K562 (cell line): ENCODE results near the gene CD47. TPM values are rescaled to one million over a fixed set of nuclear protein-coding genes. Genes with fewer than 3 reads are reported as not detected.

Experiments used
- ATAC-seq: fragments of 200-7000 bp; cut with Tn5 transposase; 3 replicates; pipeline ENCODE4 v1.9.1; 2020; ENCODE audit warnings: moderate library complexity
- BruUV-seq: library from RNA; stranded (reverse); fragments of 400-500 nt; replicated peaks from 2 replicates; lab custom pipeline; 2021; lab: Mats Ljungman, UMichigan
- CTCF ChIA-PET: fragments of 300-600 bp; formaldehyde crosslinking; extraction: SDS; loops from one replicate; lab custom pipeline; 2021; ENCODE audit warnings: low intra/inter-chr PET ratio; lab: Yijun Ruan, JAX
- POLR2A ChIA-PET: fragments of 300-600, 350-650 bp; sonication (Branson Sonifier 250); formaldehyde crosslinking; extraction: SDS; loops from one replicate; lab custom pipeline; 2021; ENCODE audit warnings: antibody characterized with exemption, inconsistent platforms; lab: Yijun Ruan, JAX
- DNase-seq, 4 experiments: peaks; one replicate each; pipeline versions ENCODE4 v3.0.0 to v3.0.0-alpha.2; 2011 to 2018; ENCODE audit warnings: low spot score in 3 of 4, mixed read lengths in 3 of 4; ENCODE audit errors: extremely low read depth in 1 of 4
- FAIRE-seq: peaks from 2 replicates; lab custom pipeline; 2011; peaks lifted over from hg19 to GRCh38; lab: Jason Lieb, UNC
- H2AFZ ChIP-seq: 2 replicates; pipeline ENCODE4 v1.6.0; 2011; ENCODE audit warnings: low read depth, low read length, control low read depth, inconsistent platforms
- H3K27ac ChIP-seq: fragments of 200-600 bp; 3 replicates; pipeline ENCODE4 v1.8.0; 2011; ENCODE audit warnings: low read depth, mild to moderate bottlenecking, control low read depth, inconsistent platforms, low read length, moderate library complexity, mixed read lengths; ENCODE audit errors: extremely low read depth
- H3K27me3 ChIP-seq, 2 experiments: fragments of 300-600 bp in 1 of 2; 2 replicates in 1 of 2; 3 replicates in 1 of 2; pipeline versions ENCODE4 v1.6.0 to v1.8.0; 2011; ENCODE audit warnings: inconsistent platforms in 2 of 2, low read length in 2 of 2, mild to moderate bottlenecking in 1 of 2, mixed read lengths in 1 of 2, moderate library complexity in 1 of 2; ENCODE audit not compliant: control insufficient read depth in 2 of 2, insufficient read depth in 2 of 2
- H3K36me3 ChIP-seq: fragments of 300-600 bp; 3 replicates; pipeline ENCODE4 v1.8.0; 2011; ENCODE audit warnings: mild to moderate bottlenecking, low read length, inconsistent platforms; ENCODE audit not compliant: control insufficient read depth, insufficient read depth
- H3K4me1 ChIP-seq, 2 experiments: fragments of 200-600 bp in 1 of 2; replicated peaks in 1 of 2; 2 replicates in 1 of 2; 3 replicates in 1 of 2; pipeline versions ENCODE4 v1.5.1 to v1.8.0; 2011; ENCODE audit warnings: inconsistent platforms in 2 of 2, low read length in 2 of 2, mild to moderate bottlenecking in 1 of 2, mixed read lengths in 1 of 2, moderate library complexity in 1 of 2; ENCODE audit not compliant: control insufficient read depth in 2 of 2, insufficient read depth in 2 of 2
- H3K4me2 ChIP-seq: 2 replicates; pipeline ENCODE4 v1.6.1; 2011; ENCODE audit warnings: low read length, control low read depth, inconsistent platforms, mixed read lengths; ENCODE audit not compliant: insufficient read depth
- H3K4me3 ChIP-seq: fragments of 200-600 bp; sonication (generic), shearing (Covaris generic); 2 replicates; pipeline ENCODE4 v1.5.1; 2016; ENCODE audit warnings: control low read depth, inconsistent platforms
- H3K79me2 ChIP-seq: fragments of 200-600 bp; 3 replicates; pipeline ENCODE4 v1.8.0; 2011; ENCODE audit warnings: low read length, inconsistent platforms; ENCODE audit not compliant: control insufficient read depth, insufficient read depth
- H3K9ac ChIP-seq, 2 experiments: 2 replicates each; pipeline versions ENCODE4 v1.6.0 to v1.6.1; 2011; ENCODE audit warnings: low read depth in 2 of 2, low read length in 2 of 2, control low read depth in 1 of 2, inconsistent platforms in 1 of 2, mild to moderate bottlenecking in 1 of 2, mixed read lengths in 1 of 2; ENCODE audit not compliant: insufficient read depth in 1 of 2
- H3K9me1 ChIP-seq: one replicate; pipeline ENCODE4 v1.6.0; 2011; ENCODE audit warnings: inconsistent platforms, mild to moderate bottlenecking, low read length, moderate library complexity; ENCODE audit not compliant: control insufficient read depth, insufficient read depth
- H3K9me3 ChIP-seq: replicated peaks from 2 replicates; pipeline ENCODE4 v1.5.1; 2011; ENCODE audit warnings: low read depth, low read length, inconsistent platforms; ENCODE audit not compliant: control insufficient read depth, insufficient read depth
- H4K20me1 ChIP-seq: replicated peaks from 2 replicates; pipeline ENCODE4 v1.6.1; 2011; ENCODE audit warnings: low read length, inconsistent platforms, mixed read lengths; ENCODE audit not compliant: control insufficient read depth, insufficient read depth
- BRD9 ChIP-seq: fragments of 450-650 bp; IDR thresholded peaks from 2 replicates; pipeline ENCODE4 v1.6.1; 2018; ENCODE audit warnings: low read depth; ENCODE audit not compliant: partially characterized antibody
- MAZ ChIP-seq, 2 experiments: fragments of 450-650 bp in 1 of 2; sonication (generic) in 1 of 2; formaldehyde crosslinking; IDR thresholded peaks in 1 of 2; conservative IDR thresholded peaks in 1 of 2; 2 replicates each; pipeline versions ENCODE4 v1.4.0 to v1.5.0; 2020; ENCODE audit warnings: mild to moderate bottlenecking in 1 of 2, missing genetic modification reagents in 1 of 2
- PHB2 ChIP-seq: fragments of 450-650 bp; IDR thresholded peaks from 2 replicates; pipeline ENCODE4 v1.6.1; 2017; ENCODE audit warnings: low read depth
- POLR2AphosphoS2 ChIP-seq: IDR thresholded peaks from 2 replicates; pipeline ENCODE4 v1.6.1; 2012; ENCODE audit warnings: low read length, improper control_type of control experiment
- TBL1XR1 ChIP-seq, 2 experiments: IDR thresholded peaks; 2 replicates each; pipeline ENCODE4 v1.6.1; 2012; ENCODE audit warnings: improper control_type of control experiment in 2 of 2, low read length in 2 of 2, mild to moderate bottlenecking in 1 of 2
- ZBTB40 ChIP-seq, 2 experiments: fragments of 450-650 bp in 1 of 2; sonication (generic) in 1 of 2; formaldehyde crosslinking in 1 of 2; IDR thresholded peaks; 2 replicates each; pipeline versions ENCODE4 v1.7.1 to v1.9.0; 2016 to 2022; ENCODE audit warnings: inconsistent platforms in 1 of 2, mild to moderate bottlenecking in 1 of 2, missing genetic modification reagents in 1 of 2
- ZFP91 ChIP-seq: sonication (generic); formaldehyde crosslinking; IDR thresholded peaks from 2 replicates; pipeline ENCODE4 v1.8.0; 2022; ENCODE audit warnings: mild to moderate bottlenecking, missing genetic modification reagents
- WGBS: fragments of 100-300 bp; shearing (Covaris generic); methylation state at CpG from one replicate; pipeline ENCODE4 v1.1.6; 2016; ENCODE audit warnings: low coverage, mixed read lengths; ENCODE audit not compliant: insufficient coverage; ENCODE audit errors: missing lambda C conversion rate; 5-methylcytosine and 5-hydroxymethylcytosine counted together
- in situ Hi-C: fragments of 300-500 bp; cut with MboI; formaldehyde crosslinking; loops from 4 replicates; pipeline ENCODE4 v1.15.0; 2018; ENCODE audit warnings: inconsistent platforms, mixed read lengths
- intact Hi-C: fragments of 100-400 bp; cut with micrococcal nuclease; formaldehyde crosslinking; loops from 2 replicates; pipeline ENCODE4 v1.14.2; 2022
- polyA plus RNA-seq, 8 experiments: library from polyadenylated mRNA; depleted of rRNA in 4 of 8; stranded (reverse) in 5 of 8; unstranded in 3 of 8; fragments of >200 nt; fragmentation: Nextera tagmentation in 2 of 8; fragmentation: Illumina TruSeq in 1 of 8; extraction: Ambion mirVana in 2 of 8; extraction: Trizol in 1 of 8; gene quantifications; 2 replicates each; pipeline versions ENCODE4 v1.2.1 to v1.2.3, GENCODE V29; 2011 to 2014; ENCODE audit warnings: inconsistent platforms in 1 of 8, missing spikeins in 1 of 8
- total RNA-seq, 7 experiments: library from RNA; depleted of rRNA in 6 of 7; stranded (reverse); fragments of >200 nt in 6 of 7; fragmentation: Illumina TruSeq in 2 of 7; extraction: Trizol in 2 of 7; gene quantifications; 2 replicates each; pipeline versions ENCODE4 v1.2.1 to v1.2.3, GENCODE V29; 2011 to 2021; ENCODE audit warnings: low replicate concordance in 1 of 7

Gene CD47
- total and polyA plus RNA-seq, 9 of the 15 experiments (the other 6 are each of a cell fraction or from before 2014, with no cell fraction given), result 10.2 to 62.6 (median 36.3) TPM

- no TSS peak for BruUV-seq
- H3K36me3 ChIP-seq, result peaks cover 17% of the 10 kb centered on the region; the same call in 2 of the 3 replicates
- no peaks in the 10 kb centered on the region for H3K9me3 ChIP-seq
- no peak overlapping the region for H2AFZ ChIP-seq
- FAIRE-seq (no peak), ATAC-seq (no peak), DNase-seq (no peak)
- no peaks in the 10 kb centered on the region for H3K4me1 ChIP-seq
- ChIA-PET POLR2A (no interaction called here), CTCF (no interaction called here)
- no peaks in the 10 kb centered on the region; the same call in 2 of the 3 replicates for H3K79me2 ChIP-seq
- H3K9ac ChIP-seq, result no peak overlapping the region
- H3K4me2 ChIP-seq, result no peak overlapping the region
- WGBS, result 75% methylated on average over 6 of the region's 6 CpGs
- in situ Hi-C loops (no loop called here), intact Hi-C loops (no loop called here)
- H3K27me3 ChIP-seq, result no peaks in the 10 kb centered on the region
- H3K4me3 ChIP-seq, result no peak overlapping the region
- H4K20me1 ChIP-seq, result no peaks in the 10 kb centered on the region
- no peaks in the 10 kb centered on the region for H3K9me1 ChIP-seq
- H3K27ac ChIP-seq, result no peak overlapping the region
- no peak for TF ChIP-seq TBL1XR1 (IDR thresholded peaks at IDR 0.05; ENCODE audit: low read length in 2 of 2)
- no peak for TF ChIP-seq BRD9
- no peak for TF ChIP-seq POLR2AphosphoS2
- TF ChIP-seq ZBTB40 (IDR thresholded peaks at IDR 0.05), result no peak
- no peak for TF ChIP-seq ZBTB40 (CRISPR knock-in tag; IDR thresholded peaks at IDR 0.05)
- TF ChIP-seq MAZ (CRISPR knock-in tag; conservative IDR thresholded peaks at IDR 0.05 in 1 of 2, IDR thresholded peaks at IDR 0.05 in 1 of 2), result no peak
- TF ChIP-seq PHB2, result no peak
- TF ChIP-seq ZFP91 (CRISPR knock-in tag), result no peak
These were observed 20.5 kb downstream of the CD47 start for GRCh38 chr3:108070356-108070755.
